SU-DHL-6 (cell line): ENCODE measurements around the gene RNF40.

ENCODE experiments used
- EZH2phosphoT487 ChIP-seq: fragments of 200-600 bp; sonication (generic), shearing (Covaris generic); conservative IDR thresholded peaks from 2 replicates; pipeline ENCODE4 v1.6.1; 2018; ENCODE audit warnings: mild to moderate bottlenecking, antibody characterized with exemption, low read length, moderate library complexity, mixed read lengths
- TF ChIP-seq, protein P1 (sequence below): fragments of 200-600 bp; sonication (generic); IDR thresholded peaks from one replicate; pipeline ENCODE4 v1.5.1; 2017; ENCODE audit warnings: antibody characterized with exemption, mild to moderate bottlenecking, low read length, moderate library complexity; ENCODE audit not compliant: insufficient read depth, poor library complexity, severe bottlenecking

DNA sequence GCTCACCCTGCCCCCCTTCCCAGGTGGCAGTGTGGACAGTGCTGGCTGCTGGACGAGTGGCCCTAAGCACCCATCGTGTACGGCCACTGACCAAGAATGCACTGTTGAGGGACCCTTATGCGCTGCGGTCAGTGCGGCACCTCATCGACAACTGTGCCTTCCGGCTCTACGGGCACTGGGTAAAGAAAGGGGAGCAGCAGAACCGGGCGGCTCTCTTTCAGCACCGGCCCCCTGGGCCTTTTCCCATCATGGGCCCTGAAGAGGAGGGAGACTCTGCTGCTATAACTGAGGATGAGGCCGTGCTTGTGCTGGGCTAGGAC, 5.4 kb upstream of the RNF40 start:
- TF ChIP-seq, protein P1, sequence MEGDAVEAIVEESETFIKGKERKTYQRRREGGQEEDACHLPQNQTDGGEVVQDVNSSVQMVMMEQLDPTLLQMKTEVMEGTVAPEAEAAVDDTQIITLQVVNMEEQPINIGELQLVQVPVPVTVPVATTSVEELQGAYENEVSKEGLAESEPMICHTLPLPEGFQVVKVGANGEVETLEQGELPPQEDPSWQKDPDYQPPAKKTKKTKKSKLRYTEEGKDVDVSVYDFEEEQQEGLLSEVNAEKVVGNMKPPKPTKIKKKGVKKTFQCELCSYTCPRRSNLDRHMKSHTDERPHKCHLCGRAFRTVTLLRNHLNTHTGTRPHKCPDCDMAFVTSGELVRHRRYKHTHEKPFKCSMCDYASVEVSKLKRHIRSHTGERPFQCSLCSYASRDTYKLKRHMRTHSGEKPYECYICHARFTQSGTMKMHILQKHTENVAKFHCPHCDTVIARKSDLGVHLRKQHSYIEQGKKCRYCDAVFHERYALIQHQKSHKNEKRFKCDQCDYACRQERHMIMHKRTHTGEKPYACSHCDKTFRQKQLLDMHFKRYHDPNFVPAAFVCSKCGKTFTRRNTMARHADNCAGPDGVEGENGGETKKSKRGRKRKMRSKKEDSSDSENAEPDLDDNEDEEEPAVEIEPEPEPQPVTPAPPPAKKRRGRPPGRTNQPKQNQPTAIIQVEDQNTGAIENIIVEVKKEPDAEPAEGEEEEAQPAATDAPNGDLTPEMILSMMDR, result no peak
- TF ChIP-seq EZH2phosphoT487, result no peak
